NCI-H146 (cell line): ENCODE measurements around the gene DUSP16.
"Not testable (repeated sequence)": the region's sequence is repeated elsewhere in the genome, so short reads cannot be mapped to it uniquely, and the experiment has no call there.

ENCODE experiments used
- DNase-seq: peaks from one replicate; lab custom pipeline; 2025; lab: John Stamatoyannopoulos, UW

The DUSP16 gene

GRCh38 chr12:12520273-12520672, 42.4 kb downstream of the DUSP16 start:
- DNase-seq = no peak

GRCh38 chr12:12519354-12519998, 43.2 kb downstream of the DUSP16 start:
- peak; percentile 28 for DNase-seq

GRCh38 chr12:12518919-12519318, 43.7 kb downstream of the DUSP16 start:
- DNase-seq = no peak

- no peak for DNase-seq
These were observed 44.2 kb downstream of the DUSP16 start for GRCh38 chr12:12518464-12518845.

- DNase-seq = no peak
These were observed 49.2 kb downstream of the DUSP16 start for GRCh38 chr12:12513416-12514006.

DNA sequence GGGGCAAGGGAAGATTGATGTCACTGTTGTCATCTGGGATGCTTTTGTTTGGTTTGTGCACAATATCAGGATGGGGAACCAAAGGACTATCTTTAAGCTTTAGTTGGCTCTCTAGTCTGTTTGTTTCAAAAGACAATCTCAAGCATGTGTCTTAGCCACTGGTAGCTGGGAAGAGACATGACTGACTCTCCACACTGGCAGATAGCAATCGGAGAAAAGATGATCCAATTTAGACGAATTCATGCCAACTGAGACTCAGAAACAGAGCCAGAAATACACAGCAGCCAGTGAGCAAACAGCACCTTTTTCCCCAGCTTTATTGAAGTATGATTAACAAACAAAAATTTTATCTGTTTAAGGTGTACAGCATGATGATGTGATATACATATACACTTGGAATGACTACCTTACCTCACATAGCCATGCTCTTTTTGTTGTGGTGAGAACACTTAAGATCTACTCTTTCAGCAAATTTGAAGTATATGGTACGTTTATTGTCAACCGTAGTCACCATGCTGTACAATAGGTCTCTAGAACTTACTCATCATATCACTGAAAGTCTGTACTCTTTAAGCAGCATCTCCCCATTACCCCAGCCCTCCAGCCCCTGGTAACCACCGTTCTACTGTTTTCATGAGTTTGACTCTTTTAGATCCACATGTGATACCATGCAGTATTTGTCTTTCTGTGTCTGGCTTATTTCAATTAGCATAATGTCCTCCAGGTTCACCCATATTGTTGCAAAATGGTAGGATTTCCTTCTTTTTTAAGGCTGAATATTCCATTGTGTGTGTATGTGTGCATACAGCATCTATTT, 50.6 kb downstream of the DUSP16 start:
- DNase-seq = no peak

DNA sequence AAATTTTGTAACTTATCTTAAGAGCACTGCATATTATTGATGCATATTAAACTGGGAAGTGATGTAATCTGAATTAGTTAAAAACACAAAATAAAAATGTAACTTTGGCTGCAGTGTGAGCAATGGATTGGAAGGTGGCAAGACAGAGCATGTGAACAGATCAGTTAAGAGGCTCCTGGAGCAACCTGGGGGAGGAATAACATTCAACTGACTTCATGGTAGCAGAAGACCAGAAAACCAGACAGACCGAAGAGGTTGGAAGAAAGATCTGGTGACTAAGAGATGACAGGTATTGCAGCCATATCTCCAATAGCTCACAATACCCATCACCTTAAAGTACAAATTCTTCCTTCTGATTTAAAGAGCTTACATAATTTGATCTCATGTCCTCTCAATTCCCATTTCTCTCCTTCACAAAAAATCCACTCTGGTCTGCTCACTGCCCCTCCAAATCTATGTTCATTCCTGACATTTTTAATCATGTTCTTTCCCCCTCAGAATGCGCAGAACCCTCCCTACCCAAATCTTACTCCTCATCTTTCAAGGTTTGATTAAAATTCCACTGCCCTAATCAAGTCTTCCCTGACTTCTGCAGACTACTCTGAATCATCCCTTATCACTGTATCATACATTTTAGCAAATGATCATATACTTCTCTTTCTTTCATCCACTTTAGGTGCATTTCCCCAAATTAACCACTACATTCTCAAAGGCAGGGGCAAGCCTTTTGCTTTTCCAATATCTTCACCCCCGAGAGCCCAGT, 51.5 kb downstream of the DUSP16 start:
- no peak for DNase-seq

- no peak for DNase-seq
These were observed 52.1 kb downstream of the DUSP16 start for GRCh38 chr12:12510551-12510950.

- no peak for DNase-seq
These were observed 52.5 kb downstream of the DUSP16 start for GRCh38 chr12:12510141-12510540.

DNA sequence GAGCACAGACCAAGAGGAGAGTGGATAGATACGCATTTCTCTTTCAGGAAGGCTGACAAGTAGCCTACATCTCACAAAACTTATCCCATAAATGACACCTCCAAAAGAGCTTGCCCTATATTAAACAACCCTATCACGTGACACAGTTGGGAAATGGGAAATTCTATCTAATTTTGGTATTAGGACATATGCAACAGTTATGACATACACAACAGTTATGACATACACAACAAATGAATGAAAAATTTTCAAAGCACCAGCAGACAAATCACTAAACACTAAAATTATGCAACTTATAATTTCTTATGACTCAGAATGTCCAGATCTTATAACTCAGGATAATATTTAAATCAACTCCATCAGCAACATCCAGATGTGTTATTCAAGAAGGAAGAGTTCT, 54.1 kb downstream of the DUSP16 start:
- DNase-seq = no peak

DNA sequence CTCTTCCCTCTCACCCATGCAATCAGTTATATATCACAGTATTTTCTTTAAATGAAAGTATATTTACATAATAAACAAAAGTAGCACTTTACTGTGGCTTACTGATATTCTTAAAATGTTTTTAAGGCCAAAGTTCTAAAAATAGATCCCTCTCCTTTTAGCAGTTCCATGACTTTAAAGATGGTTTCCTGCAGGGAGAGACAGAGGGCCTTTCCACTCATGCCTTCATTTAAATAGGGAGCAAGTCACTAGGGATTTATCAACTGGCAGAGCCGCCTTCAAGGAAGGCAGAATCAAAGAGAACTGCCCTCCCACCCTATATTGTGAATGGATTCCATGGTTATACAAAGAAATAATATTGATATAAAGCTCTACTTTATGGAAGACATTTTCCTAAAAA, 55.5 kb downstream of the DUSP16 start:
- DNase-seq = no peak

- DNase-seq = no peak
These were observed 56.2 kb downstream of the DUSP16 start for GRCh38 chr12:12506496-12506890.

GRCh38 chr12:12505544-12506495, 56.8 kb downstream of the DUSP16 start:
- DNase-seq = no peak

DNA sequence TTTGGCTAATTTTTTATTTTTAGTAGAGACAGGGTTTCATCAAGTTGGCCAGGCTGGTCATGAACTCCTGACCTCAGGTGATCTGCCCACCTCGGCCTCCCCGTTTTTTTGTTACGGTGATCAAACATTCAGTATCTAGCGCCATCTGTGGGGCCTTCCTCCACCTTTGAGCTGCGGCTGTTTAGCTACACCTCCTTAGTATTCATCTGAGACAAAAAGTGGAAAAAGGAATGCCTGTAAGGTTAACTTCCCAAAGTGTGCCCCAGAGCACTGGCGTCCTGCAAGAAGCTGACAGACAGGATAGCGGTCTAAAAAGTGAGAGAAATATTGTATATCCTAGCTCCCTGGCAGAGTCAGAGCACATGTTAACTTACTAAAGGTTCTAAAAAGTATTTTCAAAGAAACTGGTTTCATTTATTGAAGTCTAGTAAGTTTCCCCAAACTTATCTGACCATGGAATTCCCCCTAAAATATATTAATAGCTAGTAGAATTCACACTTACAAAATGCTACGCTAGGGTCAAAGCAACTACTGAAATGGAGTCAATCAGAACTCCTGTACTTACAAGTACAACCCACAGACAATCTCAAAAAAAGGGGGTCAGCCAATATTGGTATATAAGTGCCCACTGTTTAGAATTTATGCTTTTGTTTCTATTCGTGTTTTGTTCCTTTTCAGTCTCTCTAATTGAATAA, 59.1 kb downstream of the DUSP16 start:
- no peak for DNase-seq

GRCh38 chr12:12502815-12503151, 59.9 kb downstream of the DUSP16 start:
- no peak for DNase-seq

GRCh38 chr12:12502130-12502814, 60.4 kb downstream of the DUSP16 start:
- DNase-seq = not testable (repeated sequence)

DNA sequence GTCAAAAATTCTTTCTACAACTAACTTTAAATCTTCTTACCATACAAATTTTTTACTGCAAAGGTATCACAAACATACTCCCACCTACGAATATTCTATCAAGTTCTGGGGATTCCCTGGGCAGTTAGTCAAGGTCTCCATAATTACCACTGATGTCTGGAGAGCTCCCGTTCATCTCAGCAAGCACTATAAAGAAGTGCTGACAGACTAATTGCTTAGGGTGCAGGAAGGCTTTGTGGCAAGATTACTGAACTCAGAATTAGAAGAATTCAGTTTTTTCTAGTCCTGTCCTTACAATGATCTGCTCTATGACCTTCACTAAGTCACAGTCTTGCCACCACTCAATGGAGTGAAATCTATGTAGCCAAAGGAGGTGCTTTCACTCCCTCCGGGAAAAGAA, 61.5 kb downstream of the DUSP16 start:
- no peak for DNase-seq

GRCh38 chr12:12499909-12500604, 62.6 kb downstream of the DUSP16 start:
- no peak for DNase-seq

DNA sequence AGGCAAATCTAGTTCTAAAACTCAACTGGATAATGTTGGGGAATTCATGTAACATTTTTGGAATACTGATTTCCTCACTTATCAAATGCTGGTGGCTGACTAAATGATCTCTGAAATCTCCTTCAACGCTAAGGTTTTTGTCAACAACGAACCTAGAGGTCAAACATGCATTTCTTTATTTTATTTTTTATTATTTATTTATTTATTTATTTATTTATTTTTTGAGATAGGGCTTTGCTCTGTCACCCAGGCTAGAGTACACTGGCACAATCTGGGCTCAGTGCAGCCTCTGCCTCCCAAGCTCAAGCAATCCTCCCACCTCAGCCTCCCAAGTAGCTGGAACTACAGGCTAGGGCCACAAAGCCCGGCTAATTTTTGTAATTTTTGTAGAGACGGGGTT, 64.5 kb downstream of the DUSP16 start:
- DNase-seq = no peak

DNA sequence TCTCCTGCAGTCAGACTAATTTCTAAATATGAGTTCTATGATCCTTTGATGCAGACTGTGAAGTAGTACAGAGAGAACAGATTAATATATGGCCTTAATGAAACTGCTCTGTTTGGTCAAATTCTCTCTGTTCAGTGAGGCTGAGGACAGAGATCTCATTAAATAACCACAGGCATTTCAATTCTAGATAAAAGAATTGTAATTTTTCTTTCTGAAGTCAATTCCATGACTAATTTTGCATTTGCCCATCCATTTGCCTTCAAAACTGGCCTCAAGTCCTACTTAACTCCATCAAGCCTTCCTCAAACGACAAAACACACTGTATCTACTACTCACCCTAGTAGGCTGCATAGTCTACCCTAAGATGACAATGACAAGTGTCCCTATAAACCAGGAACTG, 67.1 kb downstream of the DUSP16 start:
- DNase-seq = no peak
